H1 (cell line): ENCODE measurements around the gene BATF2.

Experiments
- HDAC6 ChIP-seq: IDR thresholded peaks from one replicate; pipeline ENCODE4 v1.7.1; 2012; ENCODE audit warnings: low read depth, mild to moderate bottlenecking, inconsistent platforms, low read length, moderate library complexity
- SIN3A ChIP-seq, 2 experiments: IDR thresholded peaks in 1 of 2; conservative IDR thresholded peaks in 1 of 2; 2 replicates each; pipeline ENCODE4 v1.6.1; 2011 to 2012; ENCODE audit warnings: low read length in 2 of 2, improper control_type of control experiment in 1 of 2, low read depth in 1 of 2, mild to moderate bottlenecking in 1 of 2

DNA sequence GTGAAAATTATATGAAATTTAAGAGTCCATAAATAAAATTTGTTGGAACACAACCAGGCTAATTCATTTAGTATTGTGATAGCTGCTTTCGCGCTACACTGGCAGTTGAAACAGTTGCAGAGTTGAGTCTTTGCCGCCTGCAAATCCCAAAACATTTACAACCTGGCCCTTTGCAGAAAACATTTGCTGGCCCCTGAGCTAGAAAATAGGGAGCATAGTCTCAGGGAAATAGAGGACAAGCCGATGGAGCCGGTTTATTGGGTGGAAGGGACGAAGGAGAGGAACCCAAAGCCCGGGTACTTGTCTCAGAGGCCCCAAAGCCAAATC, 43.7 kb upstream of the BATF2 start:
- TF ChIP-seq SIN3A (conservative IDR thresholded peaks at IDR 0.05 in 1 of 2, IDR thresholded peaks at IDR 0.05 in 1 of 2; ENCODE audit: low read depth in 1 of 2, low read length in 2 of 2) (no peak; a peak in 1 of 4 replicates), HDAC6 (no peak)
